Nephron (organoid): ENCODE results near the gene NAA80.

ENCODE experiments used
- H3K27ac Mint-ChIP-seq, 3 experiments: 2 replicates each; pipeline ENCODE4 v1.8.0; 2020; ENCODE audit warnings: mixed read lengths in 3 of 3, mild to moderate bottlenecking in 2 of 3, moderate library complexity in 1 of 3
- H3K27me3 Mint-ChIP-seq: 2 replicates; pipeline ENCODE4 v1.8.0; 2021; ENCODE audit warnings: low read depth, mild to moderate bottlenecking, moderate library complexity, mixed read lengths
- H3K36me3 Mint-ChIP-seq: 2 replicates; pipeline ENCODE4 v1.8.0; 2020; ENCODE audit warnings: low read depth, mixed read lengths
- H3K4me1 Mint-ChIP-seq: 2 replicates; pipeline ENCODE4 v1.8.0; 2020; ENCODE audit warnings: mixed read lengths
- H3K4me3 Mint-ChIP-seq, 3 experiments: 2 replicates each; pipeline ENCODE4 v1.8.0; 2020; ENCODE audit warnings: mild to moderate bottlenecking in 3 of 3, mixed read lengths in 3 of 3, moderate library complexity in 2 of 3
- H3K9me3 Mint-ChIP-seq: 2 replicates; pipeline ENCODE4 v1.8.0; 2020; ENCODE audit warnings: mixed read lengths
- CTCF ChIP-seq, 3 experiments: fragments of 200-600 bp; sonication (generic); IDR thresholded peaks; one replicate each; pipeline ENCODE4 v1.5.0; 2021; ENCODE audit warnings: antibody characterized with exemption in 3 of 3; ENCODE audit not compliant: unreplicated experiment in 3 of 3

Gene NAA80

GRCh38 chr3:50341996-50342650 is 42.9 kb upstream of the NAA80 start:
- peaks cover 33% of the 10 kb centered on the region for H3K4me1 Mint-ChIP-seq
- no peaks in the 10 kb centered on the region for H3K9me3 Mint-ChIP-seq
- H3K4me3 Mint-ChIP-seq = peak overlapping the region in 2 of 3 experiments; percentile 37 to 41
- H3K27me3 Mint-ChIP-seq = peaks cover 58% of the 10 kb centered on the region
- H3K27ac Mint-ChIP-seq = no peak overlapping the region
- TF ChIP-seq CTCF (IDR thresholded peaks at IDR 0.05; ENCODE audit: unreplicated experiment in 3 of 3) = no peak
- H3K36me3 Mint-ChIP-seq = no peaks in the 10 kb centered on the region

- Mint-ChIP-seq H3K27me3 (peaks cover 58% of the 10 kb centered on the region), H3K4me3 (peak overlapping the region in 2 of 3 experiments; percentile 72 to 78), H3K36me3 (no peaks in the 10 kb centered on the region), H3K9me3 (no peaks in the 10 kb centered on the region), H3K4me1 (peaks cover 34% of the 10 kb centered on the region), H3K27ac (no peak overlapping the region)
- no peak for TF ChIP-seq CTCF (IDR thresholded peaks at IDR 0.05; ENCODE audit: unreplicated experiment in 3 of 3)
These were observed 42.3 kb upstream of the NAA80 start for GRCh38 chr3:50341537-50341936.

GRCh38 chr3:50340448-50341329 is 41.5 kb upstream of the NAA80 start, which contains the start of gene RASSF1:
TSS of gene RASSF1 (minus strand) at chr3:50340836. CDS start at chr3:50340805, 31 bp downstream.
- H3K4me1 Mint-ChIP-seq = peaks cover 34% of the 10 kb centered on the region
- peak within 1 kb of the TSS; percentile 60 to 96 (median 86) for H3K27ac Mint-ChIP-seq
- H3K9me3 Mint-ChIP-seq = no peaks in the 10 kb centered on the region

GRCh38 chr3:50340147-50340447 is 40.9 kb upstream of the NAA80 start:
- H3K27me3 Mint-ChIP-seq = peaks cover 52% of the 10 kb centered on the region
- peak overlapping the region in 2 of 3 experiments; percentile 20 to 86 for H3K27ac Mint-ChIP-seq
- peaks cover 34% of the 10 kb centered on the region for H3K4me1 Mint-ChIP-seq
- no peaks in the 10 kb centered on the region for H3K9me3 Mint-ChIP-seq
- H3K36me3 Mint-ChIP-seq = no peaks in the 10 kb centered on the region
- peak overlapping the region; percentile 81 to 94 (median 89) for H3K4me3 Mint-ChIP-seq
- TF ChIP-seq CTCF (IDR thresholded peaks at IDR 0.05; ENCODE audit: unreplicated experiment in 3 of 3) = no peak

More at GRCh38 chr3:50340448-50341329, 41.5 kb upstream of the NAA80 start, which contains the start of gene RASSF1:
- Mint-ChIP-seq H3K4me3 (peak within 1 kb of the TSS; percentile 81 to 94 (median 89)), H3K36me3 (no peaks in the 10 kb centered on the region), H3K27me3 (peaks cover 57% of the 10 kb centered on the region)
- TF ChIP-seq CTCF (IDR thresholded peaks at IDR 0.05; ENCODE audit: unreplicated experiment in 3 of 3) = no peak

GRCh38 chr3:50339485-50340146 is 40.4 kb upstream of the NAA80 start:
- Mint-ChIP-seq H3K36me3 (no peaks in the 10 kb centered on the region), H3K4me1 (peaks cover 34% of the 10 kb centered on the region), H3K27ac (peak overlapping the region; percentile 34 to 96 (median 86)), H3K27me3 (peaks cover 52% of the 10 kb centered on the region), H3K4me3 (peak overlapping the region; percentile 81 to 94 (median 89)), H3K9me3 (no peaks in the 10 kb centered on the region)
- TF ChIP-seq CTCF (IDR thresholded peaks at IDR 0.05; ENCODE audit: unreplicated experiment in 3 of 3) = no peak
